HL-60/S4 treated with retinoic acid at 250 ng/mL for 4 days and 3 days (cell line): ENCODE results near the gene MDN1.
"Not testable (repeated sequence)": the region's sequence is repeated elsewhere in the genome, so short reads cannot be mapped to it uniquely, and the experiment has no call there.

Source experiments
- in situ Hi-C: fragments of 300-500 bp; cut with MboI; formaldehyde crosslinking; loops from 2 replicates; pipeline ENCODE4 v1.7.0; 2022; ENCODE audit warnings: low sequenced_read_pairs

Gene MDN1

DNA sequence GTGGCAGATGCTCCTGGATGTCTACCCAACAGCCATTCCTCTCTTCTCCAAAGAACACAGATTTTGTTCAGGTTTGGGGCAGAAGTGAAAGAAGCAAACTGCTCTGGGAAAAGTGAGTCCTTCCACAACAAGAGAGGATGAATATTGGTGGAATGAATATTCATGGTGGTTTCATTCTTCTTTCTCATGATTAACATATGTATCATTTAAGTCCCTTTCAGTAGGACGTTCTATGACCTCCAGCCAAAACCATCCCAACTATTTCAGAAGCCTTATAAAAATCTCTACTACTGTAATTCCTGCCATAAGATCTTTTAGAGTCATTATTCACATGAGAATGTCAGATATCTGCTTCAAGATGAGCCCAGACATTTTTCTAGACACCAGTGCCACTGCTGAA, 44.4 kb downstream of the MDN1 start:
- in situ Hi-C loops: no loop called here

DNA sequence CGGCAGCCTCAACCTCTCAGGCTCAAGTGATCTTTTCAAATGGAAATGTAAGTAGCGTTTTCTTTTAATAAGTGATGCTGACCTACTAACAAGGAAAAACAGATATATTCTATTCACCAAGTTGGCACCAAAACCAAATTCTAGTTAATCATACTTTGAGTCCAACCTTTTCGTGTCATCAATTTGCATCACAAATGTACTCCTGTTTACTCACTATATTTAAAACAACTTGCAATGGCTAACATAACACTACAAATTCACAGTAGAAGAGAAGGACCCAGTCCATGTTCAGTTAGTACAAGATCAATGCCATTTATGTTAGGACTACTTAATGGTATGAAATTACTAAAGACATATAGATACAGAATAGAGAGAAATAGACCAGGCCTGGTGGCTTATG, 50.0 kb downstream of the MDN1 start:
- in situ Hi-C loops: no loop called here

GRCh38 chr6:89768324-89768723, 51.3 kb downstream of the MDN1 start:
- in situ Hi-C loops: no loop called here

- in situ Hi-C loops: no loop called here
These were observed 56.0 kb downstream of the MDN1 start for GRCh38 chr6:89763550-89763949.

DNA sequence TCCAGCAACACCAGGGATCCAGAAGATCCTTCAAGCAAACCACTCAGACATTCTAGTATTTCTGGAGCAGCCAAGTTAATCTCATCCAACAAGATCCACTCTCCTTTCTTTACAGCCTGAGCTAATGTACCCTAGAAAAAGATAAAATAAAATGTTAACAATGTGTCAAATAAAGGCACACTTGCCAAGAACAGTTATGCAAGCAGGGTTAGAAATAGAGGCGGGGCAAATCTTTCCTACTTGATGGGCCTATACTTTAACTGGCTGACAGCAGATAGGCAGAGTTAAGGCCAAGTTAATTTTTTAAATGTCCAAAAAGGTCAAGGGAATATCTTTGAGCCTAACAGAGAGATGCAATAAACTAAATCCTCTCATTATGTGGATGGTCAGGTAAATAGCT, 60.8 kb downstream of the MDN1 start:
- in situ Hi-C loops: no loop called here

DNA sequence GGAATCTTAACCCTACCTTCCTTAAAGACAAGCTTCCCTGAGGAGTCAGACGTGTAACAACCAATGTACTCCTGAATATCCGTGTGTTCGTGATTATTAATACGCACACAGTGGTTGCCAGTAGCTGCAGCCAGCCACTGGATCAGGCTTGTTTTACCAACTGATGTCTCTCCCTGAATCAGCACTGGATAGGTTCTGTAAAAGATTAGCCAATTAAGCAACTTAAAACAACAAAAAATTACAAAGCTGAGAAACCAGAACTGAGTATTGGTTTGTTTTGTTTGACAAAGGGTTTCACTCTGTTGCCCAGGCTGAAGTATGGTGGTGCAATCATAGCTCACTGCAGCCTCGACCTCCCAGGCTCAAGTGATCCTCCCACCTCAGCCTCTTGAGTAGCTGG, 69.3 kb downstream of the MDN1 start:
- in situ Hi-C loops: no loop called here

DNA sequence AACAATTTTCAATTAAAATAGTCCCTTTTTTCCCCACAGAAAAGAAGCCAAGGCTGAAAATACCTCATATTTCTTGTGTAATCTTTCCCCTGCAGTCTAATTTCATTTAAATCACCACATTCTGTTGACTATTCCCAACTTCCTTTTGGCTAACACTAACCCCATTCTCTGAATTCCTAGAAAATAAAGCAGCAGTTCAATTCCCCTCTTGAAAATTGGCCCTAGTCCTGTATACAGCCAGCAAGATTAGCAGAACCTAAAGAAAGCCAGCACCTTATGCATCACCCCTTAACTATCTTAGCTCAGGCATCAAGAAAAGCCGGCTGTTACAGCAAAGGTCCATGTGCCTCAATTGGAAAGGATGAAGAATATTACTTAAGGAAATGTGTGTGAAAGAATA, 69.7 kb downstream of the MDN1 start:
- in situ Hi-C loops: no loop called here

DNA sequence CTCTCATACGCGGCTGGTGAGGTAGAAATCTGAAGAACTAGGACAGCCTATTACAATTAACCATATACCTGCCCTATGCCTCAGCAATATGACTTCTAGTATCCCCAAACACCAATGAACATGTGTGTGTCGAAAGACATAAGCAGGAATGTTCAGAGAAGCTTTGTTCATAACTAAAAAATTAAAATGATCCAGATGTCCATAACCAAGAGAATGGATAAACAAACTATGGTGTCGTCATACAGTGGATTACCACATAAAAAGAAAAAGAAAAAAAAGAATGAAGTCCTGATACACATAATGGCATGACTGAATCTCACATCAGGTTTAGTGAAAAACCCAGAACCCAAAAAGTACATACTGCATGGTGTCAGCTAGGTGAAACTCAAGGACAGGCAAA, 73.9 kb downstream of the MDN1 start:
- in situ Hi-C loops: no loop called here

GRCh38 chr6:89745096-89745495, 74.5 kb downstream of the MDN1 start:
- in situ Hi-C loops: no loop called here

GRCh38 chr6:89736893-89737292, 82.7 kb downstream of the MDN1 start:
- in situ Hi-C loops: no loop called here

- in situ Hi-C loops: no loop called here
These were observed 85.1 kb downstream of the MDN1 start for GRCh38 chr6:89734526-89734925.

DNA sequence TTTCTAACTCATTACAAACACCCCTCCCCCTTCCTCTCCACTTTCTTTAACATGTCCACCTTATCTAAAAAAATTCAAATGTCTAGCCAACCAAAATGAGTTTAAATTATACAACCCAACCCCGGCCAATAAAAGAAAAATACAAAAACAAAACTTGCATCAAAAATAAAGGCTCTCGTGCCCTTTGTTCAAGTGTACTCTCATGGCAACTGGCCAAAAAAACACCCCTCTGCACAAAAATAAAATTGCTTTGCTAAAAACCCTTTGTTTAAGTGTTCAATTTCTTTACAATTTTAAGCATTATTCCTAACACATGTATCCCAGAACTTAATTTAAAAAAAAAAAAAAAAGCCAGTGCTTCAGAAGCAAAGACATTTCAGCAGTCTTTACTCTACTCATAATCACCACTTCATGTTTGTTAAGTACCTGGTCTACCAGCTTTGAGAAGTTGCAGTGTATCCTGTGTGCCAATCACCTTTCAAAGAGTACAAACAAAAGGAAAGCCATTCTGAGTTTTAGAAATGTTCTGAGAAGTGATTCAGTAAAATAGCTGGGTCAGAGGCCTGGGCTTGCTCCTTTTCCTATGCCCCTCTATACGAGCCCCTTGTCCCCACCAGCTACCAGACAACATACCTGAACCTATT, 87.5 kb downstream of the MDN1 start:
- in situ Hi-C loops: no loop called here

DNA sequence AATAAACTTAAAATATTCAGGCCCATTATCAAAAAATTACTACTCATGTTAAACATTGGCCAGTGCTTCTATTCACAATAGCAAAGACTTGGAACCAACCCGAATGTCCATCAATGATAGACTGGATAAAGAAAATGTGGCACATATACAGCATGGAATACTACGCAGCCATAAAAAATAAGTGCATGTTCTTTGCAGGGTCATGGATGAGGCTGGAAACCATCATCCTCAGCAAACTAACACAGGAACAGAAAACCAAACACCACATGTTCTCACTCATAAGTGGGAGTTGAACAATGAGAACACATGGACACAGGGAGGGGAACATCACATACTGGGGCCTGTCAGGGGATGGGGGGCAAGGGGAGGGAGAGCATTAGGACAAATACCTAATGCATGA, 88.3 kb downstream of the MDN1 start:
- in situ Hi-C loops: not testable (repeated sequence)

- in situ Hi-C loops: no loop called here
These were observed 89.8 kb downstream of the MDN1 start for GRCh38 chr6:89729818-89730217.

DNA sequence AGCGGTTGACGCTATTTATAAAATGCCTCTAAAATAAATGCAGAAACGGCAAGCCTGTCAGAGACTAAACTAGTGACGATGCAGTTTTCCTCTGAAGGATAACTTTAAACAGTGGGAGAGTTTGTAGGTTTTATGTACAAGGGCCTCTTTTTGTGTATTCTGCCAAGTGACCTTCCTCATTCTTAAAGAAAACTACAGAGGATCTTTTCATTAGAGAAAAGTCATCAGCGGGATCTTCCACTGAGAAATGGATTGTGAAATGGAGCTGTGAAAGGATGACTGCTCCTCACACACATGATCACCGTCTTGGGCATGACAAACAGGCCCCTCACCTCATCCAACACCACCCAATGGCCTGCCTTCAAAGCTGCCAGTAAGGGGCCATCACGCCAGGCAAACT, 92.1 kb downstream of the MDN1 start:
- in situ Hi-C loops: no loop called here

DNA sequence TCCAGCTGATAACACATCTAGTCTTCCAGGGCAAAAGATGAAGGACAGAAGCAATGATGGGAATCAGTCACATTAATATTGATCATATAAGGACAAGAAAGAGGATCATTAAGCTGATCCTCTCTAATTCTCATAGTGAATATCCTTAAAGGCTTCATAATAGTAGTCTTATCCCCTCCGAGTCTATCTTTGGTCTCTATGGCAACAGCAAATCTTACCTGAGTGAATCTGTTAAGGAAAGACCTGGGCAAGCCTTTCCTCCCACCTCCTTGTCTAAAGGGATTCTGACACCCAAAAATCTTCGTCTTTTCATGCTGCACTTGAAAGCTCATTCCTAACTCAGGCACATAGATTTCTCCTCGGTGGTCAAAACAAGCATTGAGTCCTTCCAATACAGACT, 94.6 kb downstream of the MDN1 start:
- in situ Hi-C loops: no loop called here

DNA sequence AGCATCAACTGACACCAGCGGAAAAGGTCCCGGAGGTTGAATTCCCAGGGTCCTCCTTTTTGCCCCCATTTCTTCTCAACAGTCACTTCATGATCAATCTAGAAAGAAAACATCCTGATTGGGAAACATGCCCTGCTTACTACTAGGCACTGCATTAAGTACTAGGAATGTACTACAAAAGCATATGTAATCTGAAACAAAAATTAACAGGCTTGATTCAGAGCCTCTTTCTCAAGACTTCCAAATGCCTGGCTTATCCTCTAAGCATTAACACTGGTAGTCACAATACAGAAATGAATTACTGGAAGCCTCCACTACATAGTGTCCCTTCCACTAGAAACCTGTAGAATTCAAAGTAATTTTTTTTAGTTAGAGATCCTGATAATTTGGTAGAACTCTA, 96.5 kb downstream of the MDN1 start:
- in situ Hi-C loops: no loop called here

GRCh38 chr6:89716532-89716931, 103.1 kb downstream of the MDN1 start:
- in situ Hi-C loops: no loop called here

- in situ Hi-C loops: no loop called here
These were observed 107.8 kb downstream of the MDN1 start for GRCh38 chr6:89711801-89712200.

DNA sequence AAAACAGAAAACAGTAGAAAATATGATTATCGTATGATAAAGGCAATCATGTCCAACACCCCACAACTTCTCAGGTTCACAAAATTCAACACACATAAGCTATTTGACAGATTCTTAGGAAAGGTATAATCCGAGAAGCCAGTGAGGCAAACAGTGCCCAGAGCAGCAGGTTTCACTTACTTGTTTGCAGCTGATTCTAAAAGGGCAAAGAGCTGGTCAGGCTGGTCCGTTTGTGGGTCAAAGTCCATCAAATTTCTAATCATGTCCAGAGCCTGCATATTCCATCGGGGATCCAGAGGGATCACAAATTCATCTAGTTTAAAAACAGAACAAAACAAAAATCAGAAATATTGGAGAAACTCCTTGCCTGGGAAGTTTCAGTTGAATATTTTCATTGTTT, 111.3 kb downstream of the MDN1 start:
- in situ Hi-C loops: no loop called here

GRCh38 chr6:89707766-89708165, 111.8 kb downstream of the MDN1 start:
- in situ Hi-C loops: no loop called here

- in situ Hi-C loops: no loop called here
These were observed 113.5 kb downstream of the MDN1 start for GRCh38 chr6:89706121-89706520.

- in situ Hi-C loops: no loop called here
These were observed 116.3 kb downstream of the MDN1 start for GRCh38 chr6:89703292-89703691.

- in situ Hi-C loops: no loop called here
These were observed 117.2 kb downstream of the MDN1 start for GRCh38 chr6:89702349-89702748.
